NT2/D1 (cell line): ENCODE results near the gene NXPH1.

Source experiments
- YY1 ChIP-seq: IDR thresholded peaks from 2 replicates; pipeline ENCODE4 v1.6.1; 2011; ENCODE audit not compliant: insufficient read length, insufficient read depth
- ZNF274 ChIP-seq: IDR thresholded peaks from 2 replicates; pipeline ENCODE4 v1.6.1; 2011; ENCODE audit warnings: mild to moderate bottlenecking, low read depth, low read length

GRCh38 chr7:8581842-8582241 is 148.4 kb downstream of the NXPH1 start:
- no peak for TF ChIP-seq ZNF274
- no peak for TF ChIP-seq YY1
